ENCODE results near the gene S100A2.
A peak's percentile ranks its signal among the peaks of the same experiment; 100 is the strongest.

The S100A2 gene

DNA sequence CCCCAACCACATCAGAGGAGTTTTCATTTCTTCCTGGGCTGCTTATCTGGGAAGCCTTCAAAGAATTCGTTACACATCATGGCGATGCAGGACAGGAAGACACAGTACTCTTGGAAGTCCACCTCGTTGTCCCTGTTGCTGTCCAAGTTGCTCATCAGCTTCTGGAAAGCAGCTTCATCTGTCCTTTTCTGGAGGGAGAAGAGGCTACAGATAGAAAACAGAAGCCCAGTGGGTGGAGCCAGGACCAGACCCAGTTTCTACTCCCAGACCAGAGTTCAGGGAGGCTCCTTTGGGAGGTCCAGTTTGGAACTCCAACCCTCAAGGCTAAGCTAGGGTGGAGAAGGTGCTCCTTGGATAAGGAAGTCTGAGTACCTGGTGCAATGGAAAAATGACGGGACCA is 21.9 kb downstream of the S100A2 start:
- Histone ChIP-seq H3K27me3 (ENCODE audit: insufficient read depth, poor library complexity, severe bottlenecking) (no peaks in the 10 kb centered on the region), H3K27ac (replicated peaks) (no peak overlapping the region), H3K4me3 (replicated peaks; ENCODE audit: insufficient read depth, low read length) (no peak overlapping the region)
- TF ChIP-seq, protein P1, sequence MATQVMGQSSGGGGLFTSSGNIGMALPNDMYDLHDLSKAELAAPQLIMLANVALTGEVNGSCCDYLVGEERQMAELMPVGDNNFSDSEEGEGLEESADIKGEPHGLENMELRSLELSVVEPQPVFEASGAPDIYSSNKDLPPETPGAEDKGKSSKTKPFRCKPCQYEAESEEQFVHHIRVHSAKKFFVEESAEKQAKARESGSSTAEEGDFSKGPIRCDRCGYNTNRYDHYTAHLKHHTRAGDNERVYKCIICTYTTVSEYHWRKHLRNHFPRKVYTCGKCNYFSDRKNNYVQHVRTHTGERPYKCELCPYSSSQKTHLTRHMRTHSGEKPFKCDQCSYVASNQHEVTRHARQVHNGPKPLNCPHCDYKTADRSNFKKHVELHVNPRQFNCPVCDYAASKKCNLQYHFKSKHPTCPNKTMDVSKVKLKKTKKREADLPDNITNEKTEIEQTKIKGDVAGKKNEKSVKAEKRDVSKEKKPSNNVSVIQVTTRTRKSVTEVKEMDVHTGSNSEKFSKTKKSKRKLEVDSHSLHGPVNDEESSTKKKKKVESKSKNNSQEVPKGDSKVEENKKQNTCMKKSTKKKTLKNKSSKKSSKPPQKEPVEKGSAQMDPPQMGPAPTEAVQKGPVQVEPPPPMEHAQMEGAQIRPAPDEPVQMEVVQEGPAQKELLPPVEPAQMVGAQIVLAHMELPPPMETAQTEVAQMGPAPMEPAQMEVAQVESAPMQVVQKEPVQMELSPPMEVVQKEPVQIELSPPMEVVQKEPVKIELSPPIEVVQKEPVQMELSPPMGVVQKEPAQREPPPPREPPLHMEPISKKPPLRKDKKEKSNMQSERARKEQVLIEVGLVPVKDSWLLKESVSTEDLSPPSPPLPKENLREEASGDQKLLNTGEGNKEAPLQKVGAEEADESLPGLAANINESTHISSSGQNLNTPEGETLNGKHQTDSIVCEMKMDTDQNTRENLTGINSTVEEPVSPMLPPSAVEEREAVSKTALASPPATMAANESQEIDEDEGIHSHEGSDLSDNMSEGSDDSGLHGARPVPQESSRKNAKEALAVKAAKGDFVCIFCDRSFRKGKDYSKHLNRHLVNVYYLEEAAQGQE (IDR thresholded peaks at IDR 0.05; ENCODE audit: insufficient replicate concordance, low read depth): no peak
- no peak for TF ChIP-seq POLR2AphosphoS5 (IDR thresholded peaks at IDR 0.05; ENCODE audit: low read depth)
- TF ChIP-seq SPI1 (IDR thresholded peaks at IDR 0.05; ENCODE audit: borderline replicate concordance, low read depth): no peak
- TF ChIP-seq, protein P2, sequence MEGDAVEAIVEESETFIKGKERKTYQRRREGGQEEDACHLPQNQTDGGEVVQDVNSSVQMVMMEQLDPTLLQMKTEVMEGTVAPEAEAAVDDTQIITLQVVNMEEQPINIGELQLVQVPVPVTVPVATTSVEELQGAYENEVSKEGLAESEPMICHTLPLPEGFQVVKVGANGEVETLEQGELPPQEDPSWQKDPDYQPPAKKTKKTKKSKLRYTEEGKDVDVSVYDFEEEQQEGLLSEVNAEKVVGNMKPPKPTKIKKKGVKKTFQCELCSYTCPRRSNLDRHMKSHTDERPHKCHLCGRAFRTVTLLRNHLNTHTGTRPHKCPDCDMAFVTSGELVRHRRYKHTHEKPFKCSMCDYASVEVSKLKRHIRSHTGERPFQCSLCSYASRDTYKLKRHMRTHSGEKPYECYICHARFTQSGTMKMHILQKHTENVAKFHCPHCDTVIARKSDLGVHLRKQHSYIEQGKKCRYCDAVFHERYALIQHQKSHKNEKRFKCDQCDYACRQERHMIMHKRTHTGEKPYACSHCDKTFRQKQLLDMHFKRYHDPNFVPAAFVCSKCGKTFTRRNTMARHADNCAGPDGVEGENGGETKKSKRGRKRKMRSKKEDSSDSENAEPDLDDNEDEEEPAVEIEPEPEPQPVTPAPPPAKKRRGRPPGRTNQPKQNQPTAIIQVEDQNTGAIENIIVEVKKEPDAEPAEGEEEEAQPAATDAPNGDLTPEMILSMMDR (IDR thresholded peaks at IDR 0.05; ENCODE audit: insufficient read depth, low read length): no peak
- TF ChIP-seq GABPA (IDR thresholded peaks at IDR 0.05; ENCODE audit: low read depth): no peak
- DNase-seq (ENCODE audit: low read depth in 1 of 2, low spot score in 1 of 2): no peak

DNA sequence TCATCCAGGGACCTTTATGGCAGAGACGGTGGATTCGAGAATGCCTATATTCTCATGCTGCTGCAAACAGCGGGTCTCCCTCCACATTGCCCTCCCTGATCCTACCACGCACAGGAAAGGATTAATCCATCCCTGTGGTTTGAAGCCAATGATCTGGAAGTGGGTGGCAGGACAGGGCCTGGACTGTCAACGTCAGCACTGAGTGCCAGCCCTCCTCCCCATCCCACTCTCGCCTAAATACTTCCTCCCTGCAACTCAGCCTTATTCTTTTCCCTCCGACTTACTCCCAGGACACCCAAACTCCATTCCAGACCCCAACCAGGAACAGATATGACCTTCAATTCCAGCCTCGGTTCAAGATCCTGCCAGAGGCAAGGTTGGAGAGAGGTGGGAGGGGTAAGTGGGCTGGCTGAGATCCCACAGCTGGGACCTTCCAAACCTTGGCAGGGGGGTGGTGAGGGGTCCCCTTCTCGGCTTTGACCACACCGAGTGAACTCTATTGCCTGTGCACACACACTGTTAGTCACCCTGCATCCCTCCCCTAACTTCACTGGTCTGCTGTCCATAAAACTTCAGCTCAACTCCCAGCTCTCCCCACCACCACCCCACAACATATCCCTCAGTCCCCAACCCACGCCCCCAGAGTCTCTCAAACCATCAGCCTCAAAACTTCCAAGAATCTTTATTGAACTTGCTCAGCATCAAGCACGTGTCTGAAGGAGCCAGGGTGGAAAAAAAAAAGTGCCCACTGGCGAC is 22.5 kb downstream of the S100A2 start:
- Histone ChIP-seq H3K27me3 (ENCODE audit: insufficient read depth, poor library complexity, severe bottlenecking) (no peaks in the 10 kb centered on the region), H3K27ac (replicated peaks) (peak overlapping the region; percentile 52), H3K4me3 (replicated peaks; ENCODE audit: insufficient read depth, low read length) (no peak overlapping the region)
- TF ChIP-seq SPI1 (IDR thresholded peaks at IDR 0.05; ENCODE audit: borderline replicate concordance, low read depth): no peak
- TF ChIP-seq, protein P1 (IDR thresholded peaks at IDR 0.05; ENCODE audit: insufficient replicate concordance, low read depth): no peak
- DNase-seq (ENCODE audit: low read depth in 1 of 2, low spot score in 1 of 2): no peak

DNA sequence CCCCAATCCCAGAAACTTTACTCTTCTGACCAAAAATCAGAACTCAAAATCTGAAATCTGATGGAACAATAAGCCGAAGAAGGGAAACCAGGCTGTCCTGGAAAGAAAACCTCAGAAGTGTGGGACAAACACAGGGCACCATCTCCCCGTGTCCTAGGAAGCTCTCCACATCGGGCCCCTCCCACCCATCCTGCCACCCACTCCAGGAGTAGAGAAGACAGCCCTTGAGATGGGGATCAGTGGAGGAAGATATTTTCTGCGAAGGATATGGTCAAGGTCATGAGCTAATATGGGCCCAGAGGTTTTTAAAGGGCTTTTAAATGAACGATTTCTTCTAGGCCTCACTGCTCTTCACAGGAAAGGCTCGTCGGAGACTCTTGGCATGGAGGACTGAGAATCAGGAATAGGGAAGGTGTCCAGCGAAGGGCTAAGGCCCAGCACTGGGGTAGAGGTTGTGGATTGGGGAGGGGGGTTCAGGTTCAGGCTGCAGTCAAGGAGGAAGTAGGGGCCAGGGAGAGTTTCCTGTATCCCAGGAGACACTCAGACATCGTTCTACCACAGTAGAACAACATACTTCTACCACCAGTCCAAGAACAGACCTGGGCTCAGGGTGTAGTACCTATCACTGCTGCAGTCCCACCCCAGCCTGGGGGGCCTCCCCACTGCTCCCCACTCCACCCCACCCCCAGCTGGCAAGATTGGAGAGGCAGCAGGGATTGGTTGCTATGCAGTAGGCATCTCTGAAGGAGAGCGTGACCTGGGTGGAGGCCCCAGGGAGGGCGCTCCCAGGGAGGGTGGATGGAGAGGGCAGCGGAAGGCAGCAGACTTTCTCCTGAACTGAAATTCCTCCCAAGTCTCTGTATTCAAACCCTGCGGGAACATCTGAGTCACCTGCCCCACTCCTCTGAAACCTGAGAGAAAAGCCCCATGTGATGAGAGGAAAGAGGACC is 23.7 kb downstream of the S100A2 start:
- no peaks in the 10 kb centered on the region for H3K27me3 ChIP-seq (ENCODE audit: insufficient read depth, poor library complexity, severe bottlenecking)
- no peak for DNase-seq (ENCODE audit: low read depth in 1 of 2, low spot score in 1 of 2)
- TF ChIP-seq, protein P2 (IDR thresholded peaks at IDR 0.05; ENCODE audit: insufficient read depth, low read length): no peak
- no peak for TF ChIP-seq POLR2AphosphoS5 (IDR thresholded peaks at IDR 0.05; ENCODE audit: low read depth)
- no peak for TF ChIP-seq SPI1 (IDR thresholded peaks at IDR 0.05; ENCODE audit: borderline replicate concordance, low read depth)
- no peak for TF ChIP-seq GABPA (IDR thresholded peaks at IDR 0.05; ENCODE audit: low read depth)
- TF ChIP-seq, protein P1 (IDR thresholded peaks at IDR 0.05; ENCODE audit: insufficient replicate concordance, low read depth): no peak
- H3K27ac ChIP-seq (replicated peaks): peak overlapping the region; percentile 52
- H3K4me3 ChIP-seq (replicated peaks; ENCODE audit: insufficient read depth, low read length): no peak overlapping the region

All from HL-60 (cell line).